Measurements from ENCODE around the gene CPNE2. TPM values are rescaled to one million over a fixed set of nuclear protein-coding genes. Genes with fewer than 3 reads are reported as not detected.

Gene CPNE2
- polyA plus RNA-seq, 4 donors, result 3.1 to 22.9 (median 11.5) TPM

- DNase-seq (no peak), FAIRE-seq (no peak)
- 90 to 96% (median 94%) methylated on average over 2 of the region's 2 CpGs for WGBS, 3 donors
- H3K27me3 ChIP-seq (ENCODE audit: control insufficient read depth in 3 of 3, insufficient read depth in 3 of 3, low read length in 3 of 3), result no peaks in the 10 kb centered on the region
- no peak overlapping the region for H3K4me3 ChIP-seq (ENCODE audit: low read depth in 1 of 3, low read length in 3 of 3)
- H3K36me3 ChIP-seq (ENCODE audit: control insufficient read depth in 3 of 3, insufficient read depth in 2 of 3, low read depth in 1 of 3, low read length in 3 of 3), result peaks cover 0 to 35% (median 0%) of the 10 kb centered on the region in 3 donors
- no peaks in the 10 kb centered on the region for H3K9me3 ChIP-seq (ENCODE audit: control insufficient read depth in 2 of 2, insufficient read depth in 1 of 2, low read depth in 1 of 2, low read length in 1 of 2)
- peaks cover 5 to 25% (median 11%) of the 10 kb centered on the region in 3 donors for H3K4me1 ChIP-seq (ENCODE audit: control insufficient read depth in 3 of 3, insufficient read depth in 2 of 3, low read depth in 1 of 3, low read length in 2 of 3)
- H3K27ac ChIP-seq (ENCODE audit: low read depth in 1 of 3, low read length in 2 of 3), result no peak overlapping the region
Observed at GRCh38 chr16:57144027-57144426, 51.6 kb downstream of the CPNE2 start.

GRCh38 chr16:57145046-57146021 lies 53.0 kb downstream of the CPNE2 start:
- no peak for FAIRE-seq
- 80 to 85% (median 84%) methylated on average over 14 of the region's 14 CpGs for WGBS, 3 donors
- no peaks in the 10 kb centered on the region for H3K27me3 ChIP-seq (ENCODE audit: control insufficient read depth in 3 of 3, insufficient read depth in 3 of 3, low read length in 3 of 3)
- H3K4me3 ChIP-seq (ENCODE audit: low read depth in 1 of 3, low read length in 3 of 3), result no peak overlapping the region
- DNase-seq, result peak in 1 of 2 donors; percentile 42
- peaks cover 0 to 41% (median 0%) of the 10 kb centered on the region in 3 donors for H3K36me3 ChIP-seq (ENCODE audit: control insufficient read depth in 3 of 3, insufficient read depth in 2 of 3, low read depth in 1 of 3, low read length in 3 of 3)
- H3K27ac ChIP-seq (ENCODE audit: low read depth in 1 of 3, low read length in 2 of 3), result no peak overlapping the region
- H3K9me3 ChIP-seq (ENCODE audit: control insufficient read depth in 2 of 2, insufficient read depth in 1 of 2, low read depth in 1 of 2, low read length in 1 of 2), result no peaks in the 10 kb centered on the region
- H3K4me1 ChIP-seq (ENCODE audit: control insufficient read depth in 3 of 3, insufficient read depth in 2 of 3, low read depth in 1 of 3, low read length in 2 of 3), result peaks cover 5 to 25% (median 11%) of the 10 kb centered on the region in 3 donors

GRCh38 chr16:57146040-57146647 lies 53.8 kb downstream of the CPNE2 start:
- Histone ChIP-seq H3K4me3 (ENCODE audit: low read depth in 1 of 3, low read length in 3 of 3) (no peak overlapping the region), H3K9me3 (ENCODE audit: control insufficient read depth in 2 of 2, insufficient read depth in 1 of 2, low read depth in 1 of 2, low read length in 1 of 2) (no peaks in the 10 kb centered on the region), H3K4me1 (ENCODE audit: control insufficient read depth in 3 of 3, insufficient read depth in 2 of 3, low read depth in 1 of 3, low read length in 2 of 3) (peaks cover 5 to 25% (median 8%) of the 10 kb centered on the region in 3 donors), H3K27me3 (ENCODE audit: control insufficient read depth in 3 of 3, insufficient read depth in 3 of 3, low read length in 3 of 3) (no peaks in the 10 kb centered on the region), H3K36me3 (ENCODE audit: control insufficient read depth in 3 of 3, insufficient read depth in 2 of 3, low read depth in 1 of 3, low read length in 3 of 3) (peaks cover 0 to 43% (median 0%) of the 10 kb centered on the region in 3 donors), H3K27ac (ENCODE audit: low read depth in 1 of 3, low read length in 2 of 3) (no peak overlapping the region)
- DNase-seq (no peak), FAIRE-seq (no peak)
- WGBS, 3 donors, result 89 to 94% (median 93%) methylated on average over 24 of the region's 24 CpGs

GRCh38 chr16:57146735-57147134 lies 54.4 kb downstream of the CPNE2 start:
- H3K4me1 ChIP-seq (ENCODE audit: control insufficient read depth in 3 of 3, insufficient read depth in 2 of 3, low read depth in 1 of 3, low read length in 2 of 3), result peaks cover 5 to 25% (median 8%) of the 10 kb centered on the region in 3 donors
- H3K9me3 ChIP-seq (ENCODE audit: control insufficient read depth in 2 of 2, insufficient read depth in 1 of 2, low read depth in 1 of 2, low read length in 1 of 2), result no peaks in the 10 kb centered on the region
- H3K27ac ChIP-seq (ENCODE audit: low read depth in 1 of 3, low read length in 2 of 3), result no peak overlapping the region
- 91 to 94% (median 93%) methylated on average over 5 of the region's 5 CpGs for WGBS, 3 donors
- no peak overlapping the region for H3K4me3 ChIP-seq (ENCODE audit: low read depth in 1 of 3, low read length in 3 of 3)
- H3K36me3 ChIP-seq (ENCODE audit: control insufficient read depth in 3 of 3, insufficient read depth in 2 of 3, low read depth in 1 of 3, low read length in 3 of 3), result peaks cover 0 to 43% (median 0%) of the 10 kb centered on the region in 3 donors
- DNase-seq (no peak), FAIRE-seq (no peak)
- H3K27me3 ChIP-seq (ENCODE audit: control insufficient read depth in 3 of 3, insufficient read depth in 3 of 3, low read length in 3 of 3), result no peaks in the 10 kb centered on the region

GRCh38 chr16:57147381-57148221 lies 55.2 kb downstream of the CPNE2 start:
- DNase-seq (no peak), FAIRE-seq (no peak)
- 47 to 78% (median 68%) methylated on average over 14 of the region's 14 CpGs for WGBS, 3 donors
- Histone ChIP-seq H3K27me3 (ENCODE audit: control insufficient read depth in 3 of 3, insufficient read depth in 3 of 3, low read length in 3 of 3) (no peaks in the 10 kb centered on the region), H3K9me3 (ENCODE audit: control insufficient read depth in 2 of 2, insufficient read depth in 1 of 2, low read depth in 1 of 2, low read length in 1 of 2) (no peaks in the 10 kb centered on the region), H3K4me1 (ENCODE audit: control insufficient read depth in 3 of 3, insufficient read depth in 2 of 3, low read depth in 1 of 3, low read length in 2 of 3) (peaks cover 5 to 25% (median 8%) of the 10 kb centered on the region in 3 donors), H3K36me3 (ENCODE audit: control insufficient read depth in 3 of 3, insufficient read depth in 2 of 3, low read depth in 1 of 3, low read length in 3 of 3) (peaks cover 3 to 43% (median 3%) of the 10 kb centered on the region in 3 donors), H3K27ac (ENCODE audit: low read depth in 1 of 3, low read length in 2 of 3) (peak overlapping the region in 1 of 3 donors; percentile 4), H3K4me3 (ENCODE audit: low read depth in 1 of 3, low read length in 3 of 3) (no peak overlapping the region)

- no peak for DNase-seq
- no peak for FAIRE-seq
- Histone ChIP-seq H3K27me3 (ENCODE audit: control insufficient read depth in 3 of 3, insufficient read depth in 3 of 3, low read length in 3 of 3) (no peaks in the 10 kb centered on the region), H3K4me1 (ENCODE audit: control insufficient read depth in 3 of 3, insufficient read depth in 2 of 3, low read depth in 1 of 3, low read length in 2 of 3) (peaks cover 0 to 20% (median 4%) of the 10 kb centered on the region in 3 donors), H3K27ac (ENCODE audit: low read depth in 1 of 3, low read length in 2 of 3) (peak overlapping the region in 1 of 3 donors; percentile 4), H3K36me3 (ENCODE audit: control insufficient read depth in 3 of 3, insufficient read depth in 2 of 3, low read depth in 1 of 3, low read length in 3 of 3) (peaks cover 3 to 43% (median 4%) of the 10 kb centered on the region in 3 donors), H3K4me3 (ENCODE audit: low read depth in 1 of 3, low read length in 3 of 3) (no peak overlapping the region), H3K9me3 (ENCODE audit: control insufficient read depth in 2 of 2, insufficient read depth in 1 of 2, low read depth in 1 of 2, low read length in 1 of 2) (no peaks in the 10 kb centered on the region)
- 93 to 99% (median 99%) methylated on average over 6 of the region's 6 CpGs for WGBS, 3 donors
Observed at GRCh38 chr16:57148481-57148880, 56.1 kb downstream of the CPNE2 start.

GRCh38 chr16:57149391-57149790 lies 57.0 kb downstream of the CPNE2 start:
- no peaks in the 10 kb centered on the region for H3K9me3 ChIP-seq (ENCODE audit: control insufficient read depth in 2 of 2, insufficient read depth in 1 of 2, low read depth in 1 of 2, low read length in 1 of 2)
- WGBS, 3 donors, result 92 to 96% (median 94%) methylated on average over 10 of the region's 10 CpGs

More at GRCh38 chr16:57149391-57149790, 57.0 kb downstream of the CPNE2 start:
- Histone ChIP-seq H3K27me3 (ENCODE audit: control insufficient read depth in 3 of 3, insufficient read depth in 3 of 3, low read length in 3 of 3) (no peaks in the 10 kb centered on the region), H3K36me3 (ENCODE audit: control insufficient read depth in 3 of 3, insufficient read depth in 2 of 3, low read depth in 1 of 3, low read length in 3 of 3) (peaks cover 3 to 45% (median 10%) of the 10 kb centered on the region in 3 donors), H3K4me1 (ENCODE audit: control insufficient read depth in 3 of 3, insufficient read depth in 2 of 3, low read depth in 1 of 3, low read length in 2 of 3) (peaks cover 0 to 14% (median 0%) of the 10 kb centered on the region in 3 donors), H3K4me3 (ENCODE audit: low read depth in 1 of 3, low read length in 3 of 3) (no peak overlapping the region), H3K27ac (ENCODE audit: low read depth in 1 of 3, low read length in 2 of 3) (no peak overlapping the region)
- no peak for FAIRE-seq
- no peak for DNase-seq
